ENCODE measurements around the gene ZNRF3.

Gene ZNRF3

DNA sequence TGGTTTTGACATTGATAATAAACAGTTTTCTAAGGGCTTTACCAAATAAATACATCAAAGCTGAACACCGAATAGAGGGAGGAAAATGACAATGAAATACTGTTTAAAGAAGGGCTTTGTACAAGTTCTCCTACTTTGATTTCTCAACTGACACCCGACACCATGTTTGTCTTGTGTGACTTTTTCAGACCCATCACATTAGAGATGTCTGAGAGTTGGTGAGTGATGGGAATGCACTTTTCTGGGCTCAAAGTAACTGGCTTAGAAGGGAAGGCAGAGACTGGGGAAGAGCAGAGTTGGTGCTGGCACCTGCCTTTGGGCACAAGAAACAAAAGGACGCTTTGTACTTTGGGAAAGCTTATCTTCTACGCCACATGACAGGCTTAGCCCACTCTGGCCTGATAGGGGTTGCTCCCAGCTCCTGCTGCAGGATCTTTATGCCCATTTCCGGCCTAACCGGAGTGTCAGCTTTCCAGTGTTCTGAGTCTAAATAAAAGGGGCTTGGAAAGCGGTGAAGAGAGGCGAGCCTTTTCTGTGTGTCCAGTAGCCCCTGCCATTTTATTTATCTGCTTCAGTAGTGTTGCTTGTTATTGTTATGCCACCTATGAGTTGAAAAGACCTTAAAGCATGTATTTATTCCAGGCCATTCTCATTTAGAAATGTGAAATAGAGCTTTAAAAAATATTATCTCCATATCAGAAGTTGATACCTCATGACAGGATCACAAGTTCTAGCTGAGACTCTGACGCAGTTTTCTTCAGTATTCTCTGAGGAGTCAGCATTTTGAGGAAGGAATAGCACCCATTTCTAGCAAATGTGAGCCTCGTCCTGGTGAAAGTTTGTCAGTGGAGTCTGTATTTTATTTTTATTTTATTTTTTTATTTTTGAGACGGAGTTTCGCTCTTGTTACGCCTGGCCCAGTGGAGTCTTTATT lies 213.6 kb downstream of the ZNRF3 start:
- no peak for DNase-seq

DNA sequence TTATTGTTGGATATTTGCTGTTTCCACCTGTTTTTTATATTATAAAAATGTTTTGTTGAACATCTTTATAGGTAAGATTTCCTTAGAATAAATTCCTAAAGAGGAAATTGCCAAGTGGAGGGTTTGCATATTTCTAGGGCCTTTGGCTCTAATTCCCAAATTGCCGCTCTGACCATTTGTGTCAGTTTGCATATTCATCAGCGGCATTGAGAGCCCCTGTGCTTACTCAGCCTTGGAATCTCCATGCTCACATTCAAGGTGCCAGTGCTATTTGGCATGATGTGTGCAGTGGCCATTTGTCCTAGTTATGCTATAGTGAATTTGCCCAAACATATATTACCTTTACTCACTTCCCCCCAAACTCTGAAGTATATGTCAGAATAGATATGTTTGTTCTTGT lies 214.9 kb downstream of the ZNRF3 start:
- DNase-seq = no peak

DNA sequence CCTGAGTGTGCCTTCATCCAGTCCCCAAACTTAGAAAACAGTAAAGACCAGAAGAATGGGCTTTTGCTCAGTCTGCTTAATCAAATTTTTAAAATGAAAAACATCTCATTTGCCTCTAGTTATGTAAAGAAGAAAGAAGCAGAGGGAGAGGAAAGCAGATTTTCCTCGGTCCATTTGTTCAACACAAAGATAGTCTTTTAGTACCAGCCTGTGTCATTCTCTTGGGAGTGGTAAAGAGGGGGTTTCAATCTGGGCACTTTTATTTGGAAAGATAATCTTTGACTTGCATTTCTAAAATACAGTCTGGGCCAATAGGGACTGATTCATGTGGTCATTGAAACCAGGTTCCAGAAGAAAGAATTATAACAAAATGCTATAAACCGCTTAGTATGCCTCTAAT lies 218.9 kb downstream of the ZNRF3 start:
- DNase-seq = no peak

DNA sequence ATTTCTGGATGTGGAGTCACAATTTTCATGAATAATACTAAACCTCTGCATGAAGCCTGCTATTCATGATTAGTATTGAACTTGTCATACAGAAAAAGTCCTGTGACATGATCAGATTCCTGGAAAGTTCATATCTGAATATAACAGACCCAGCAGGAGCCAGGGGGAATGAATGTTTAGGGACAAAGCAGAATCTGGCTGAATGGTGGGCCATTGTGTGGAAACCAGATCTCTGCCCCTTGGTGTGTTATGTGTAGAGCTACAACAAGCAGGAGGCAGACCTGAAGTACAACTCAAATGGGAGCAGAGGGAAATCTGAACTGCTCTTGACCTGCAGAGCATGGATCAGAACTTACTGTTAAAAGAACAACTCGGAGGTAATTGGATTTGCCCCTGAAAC lies 219.7 kb downstream of the ZNRF3 start:
- no peak for DNase-seq

DNA sequence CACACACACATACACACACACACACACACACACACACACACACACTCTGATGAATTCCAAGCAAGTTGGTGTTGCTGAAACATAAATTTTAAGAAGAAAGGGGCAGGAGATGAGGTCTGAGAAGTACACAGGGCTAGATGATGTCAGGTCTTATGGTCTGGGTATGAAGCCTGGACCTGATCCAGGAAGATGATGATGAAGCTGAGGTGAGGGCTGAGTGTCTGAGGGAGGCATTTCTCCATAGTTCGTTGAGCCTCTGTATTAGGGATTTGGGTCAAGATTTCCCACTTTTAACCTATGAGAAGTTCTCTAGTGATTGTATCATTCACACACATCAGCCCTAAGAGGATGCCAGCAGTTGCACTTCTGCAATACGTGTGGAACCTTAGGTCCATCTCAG lies 222.1 kb downstream of the ZNRF3 start:
- no peak for DNase-seq

DNA sequence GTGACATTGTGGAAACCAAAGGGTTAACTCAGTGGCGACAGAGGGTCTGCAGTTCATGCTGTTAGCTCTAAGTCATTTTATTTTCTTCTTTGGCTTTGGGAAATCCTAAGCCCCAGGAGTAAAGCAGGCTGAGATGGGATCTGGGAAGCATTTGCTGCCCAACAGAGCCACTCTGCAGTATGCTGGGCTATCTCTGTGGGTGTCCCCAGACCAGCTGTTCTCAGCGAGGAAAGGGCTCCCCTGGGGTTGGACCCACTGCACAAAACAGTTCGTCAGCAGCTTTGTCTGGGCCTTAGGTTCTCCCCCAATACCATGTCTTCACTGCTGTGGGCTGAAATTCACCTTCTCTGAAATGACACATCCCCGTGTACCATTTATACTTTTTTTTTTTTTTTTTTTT lies 223.5 kb downstream of the ZNRF3 start:
- DNase-seq = no peak
